IMR-90 (cell line): ENCODE data around the gene UBA7. TPM values are rescaled to one million over a fixed set of nuclear protein-coding genes. Genes with fewer than 3 reads are reported as not detected.

Source experiments
- ATAC-seq: fragments of 200-7000 bp; cut with Tn5 transposase; 2 replicates; pipeline ENCODE4 v1.9.1; 2020; ENCODE audit warnings: low read depth, mild to moderate bottlenecking, moderate library complexity
- BruUV-seq: library from RNA; stranded (reverse); fragments of 400-500 nt; replicated peaks from 2 replicates; lab custom pipeline; 2021; lab: Mats Ljungman, UMichigan
- CTCF ChIA-PET: fragments of 300-600 bp; formaldehyde crosslinking; extraction: SDS; loops from one replicate; lab custom pipeline; 2021; ENCODE audit warnings: antibody characterized with exemption; lab: Yijun Ruan, JAX
- POLR2A ChIA-PET: fragments of 300-600 bp; sonication (Branson Sonifier 250); formaldehyde crosslinking; loops from one replicate; lab custom pipeline; 2022; ENCODE audit warnings: antibody characterized with exemption; ENCODE audit not compliant: unreplicated experiment; lab: Charles Lee
- DNase-seq: peaks from one replicate; pipeline ENCODE4 v3.0.0; 2013
- H2AFZ ChIP-seq: replicated peaks from 2 replicates; pipeline ENCODE3; 2013; ENCODE audit warnings: low read length, mild to moderate bottlenecking; ENCODE audit not compliant: poor library complexity
- H2AK5ac ChIP-seq: 2 replicates; pipeline ENCODE4 v1.6.1; 2013; ENCODE audit warnings: low read depth, low read length, inconsistent platforms
- H2AK9ac ChIP-seq: replicated peaks from 2 replicates; pipeline ENCODE3; 2013; ENCODE audit warnings: mild to moderate bottlenecking, low read depth, low read length, moderate library complexity; ENCODE audit not compliant: poor library complexity
- H2BK120ac ChIP-seq: 2 replicates; pipeline ENCODE4 v1.6.1; 2013; ENCODE audit warnings: low read depth, low read length, inconsistent platforms
- H2BK15ac ChIP-seq: 3 replicates; pipeline ENCODE4 v1.6.1; 2013; ENCODE audit warnings: low read depth, low read length, inconsistent platforms
- H2BK20ac ChIP-seq: 2 replicates; pipeline ENCODE4 v1.6.1; 2013; ENCODE audit warnings: low read depth, mild to moderate bottlenecking, inconsistent platforms, low read length, moderate library complexity
- H2BK5ac ChIP-seq: 2 replicates; pipeline ENCODE4 v1.6.1; 2013; ENCODE audit warnings: mild to moderate bottlenecking, low read depth, low read length, inconsistent platforms; ENCODE audit not compliant: poor library complexity, severe bottlenecking
- H3K14ac ChIP-seq: replicated peaks from 2 replicates; pipeline ENCODE4 v1.6.1; 2013; ENCODE audit warnings: low read depth, low read length, inconsistent platforms
- H3K18ac ChIP-seq: 2 replicates; pipeline ENCODE4 v1.6.1; 2013; ENCODE audit warnings: low read depth, low read length, control low read depth
- H3K23ac ChIP-seq: 2 replicates; pipeline ENCODE4 v1.6.1; 2013; ENCODE audit warnings: low read depth, low read length, inconsistent platforms
- H3K27ac ChIP-seq: 2 replicates; pipeline ENCODE4 v1.5.1; 2013; ENCODE audit warnings: mild to moderate bottlenecking, control low read depth, low read length; ENCODE audit not compliant: insufficient read depth
- H3K27me3 ChIP-seq: 2 replicates; pipeline ENCODE4 v1.6.1; 2013; ENCODE audit warnings: low read length; ENCODE audit not compliant: control insufficient read depth, insufficient read depth
- H3K36me3 ChIP-seq: 2 replicates; pipeline ENCODE4 v1.6.1; 2013; ENCODE audit warnings: low read length, mixed read lengths; ENCODE audit not compliant: control insufficient read depth, insufficient read depth
- H3K4ac ChIP-seq: 2 replicates; pipeline ENCODE4 v1.6.1; 2013; ENCODE audit warnings: low read depth, low read length, inconsistent platforms
- H3K4me1 ChIP-seq: 2 replicates; pipeline ENCODE4 v1.6.1; 2013; ENCODE audit warnings: low read length, mixed read lengths; ENCODE audit not compliant: control insufficient read depth, insufficient read depth
- H3K4me2 ChIP-seq: 2 replicates; pipeline ENCODE4 v1.6.1; 2013; ENCODE audit warnings: low read depth, mild to moderate bottlenecking, control low read depth, low read length, moderate library complexity
- H3K4me3 ChIP-seq: 2 replicates; pipeline ENCODE4 v1.5.1; 2013; ENCODE audit warnings: low read depth, mild to moderate bottlenecking, control low read depth, low read length, moderate library complexity; ENCODE audit not compliant: insufficient read depth
- H3K56ac ChIP-seq: 2 replicates; pipeline ENCODE4 v1.6.1; 2013; ENCODE audit warnings: low read length, inconsistent platforms; ENCODE audit not compliant: insufficient read depth; ENCODE audit errors: extremely low read depth
- H3K79me1 ChIP-seq, 2 experiments: 2 replicates each; pipeline ENCODE4 v1.6.1; 2013; ENCODE audit warnings: low read length in 2 of 2, inconsistent platforms in 1 of 2, low read depth in 1 of 2
- H3K9ac ChIP-seq: 2 replicates; pipeline ENCODE4 v1.6.1; 2013; ENCODE audit warnings: low read depth, low read length, control low read depth
- H3K9me1 ChIP-seq: 2 replicates; pipeline ENCODE4 v1.6.1; 2013; ENCODE audit warnings: low read length, inconsistent platforms; ENCODE audit not compliant: insufficient read depth
- H3K9me3 ChIP-seq: 2 replicates; pipeline ENCODE4 v1.6.1; 2013; ENCODE audit warnings: low read length; ENCODE audit not compliant: control insufficient read depth, insufficient read depth
- H4K20me1 ChIP-seq: 2 replicates; pipeline ENCODE4 v1.6.1; 2013; ENCODE audit warnings: low read length, inconsistent platforms; ENCODE audit not compliant: insufficient read depth
- H4K5ac ChIP-seq: 2 replicates; pipeline ENCODE4 v1.6.1; 2013; ENCODE audit warnings: mild to moderate bottlenecking, low read depth, low read length, control low read depth
- H4K8ac ChIP-seq, 2 experiments: 2 replicates each; pipeline ENCODE4 v1.6.1; 2013; ENCODE audit warnings: low read depth in 2 of 2, low read length in 2 of 2, control low read depth in 1 of 2, inconsistent platforms in 1 of 2
- H4K91ac ChIP-seq: 2 replicates; pipeline ENCODE4 v1.6.1; 2013; ENCODE audit warnings: low read depth, low read length, inconsistent platforms; ENCODE audit not compliant: insufficient read depth
- BHLHE40 ChIP-seq: fragments of 150-350 bp; IDR thresholded peaks from 2 replicates; pipeline ENCODE4 v1.6.1; 2016; ENCODE audit warnings: mild to moderate bottlenecking, low read depth, low read length
- CEBPB ChIP-seq: IDR thresholded peaks from 2 replicates; pipeline ENCODE4 v1.6.1; 2012; ENCODE audit warnings: low read depth, low read length, improper control_type of control experiment
- CHD1 ChIP-seq: IDR thresholded peaks from 2 replicates; pipeline ENCODE4 v1.6.1; 2012; ENCODE audit warnings: low read depth, low read length, improper control_type of control experiment
- CTCF ChIP-seq: conservative IDR thresholded peaks from 2 replicates; pipeline ENCODE4 v1.5.1; 2012; ENCODE audit warnings: mild to moderate bottlenecking, low read depth, low read length, improper control_type of control experiment
- ELK1 ChIP-seq: fragments of 150-350 bp; IDR thresholded peaks from 2 replicates; pipeline ENCODE4 v1.6.1; 2016; ENCODE audit warnings: low read depth, mild to moderate bottlenecking, low read length, moderate library complexity, borderline replicate concordance
- FOS ChIP-seq: fragments of 150-350 bp; IDR thresholded peaks from 2 replicates; pipeline ENCODE4 v1.6.1; 2016; ENCODE audit warnings: low read depth, low read length
- MAFK ChIP-seq: IDR thresholded peaks from 2 replicates; pipeline ENCODE4 v1.6.1; 2012; ENCODE audit warnings: low read depth, low read length, improper control_type of control experiment
- MAZ ChIP-seq: IDR thresholded peaks from 2 replicates; pipeline ENCODE4 v1.6.1; 2012; ENCODE audit warnings: low read depth, mild to moderate bottlenecking, low read length, improper control_type of control experiment, moderate library complexity, borderline replicate concordance
- MXI1 ChIP-seq: IDR thresholded peaks from 2 replicates; pipeline ENCODE4 v1.6.1; 2012; ENCODE audit warnings: low read depth, mild to moderate bottlenecking, low read length, moderate library complexity, borderline replicate concordance
- POLR2A ChIP-seq: IDR thresholded peaks from 2 replicates; pipeline ENCODE4 v1.6.1; 2012; ENCODE audit warnings: mild to moderate bottlenecking, low read depth, low read length
- RAD21 ChIP-seq: IDR thresholded peaks from 2 replicates; pipeline ENCODE4 v1.6.1; 2012; ENCODE audit warnings: low read length, improper control_type of control experiment
- RCOR1 ChIP-seq: IDR thresholded peaks from 2 replicates; pipeline ENCODE4 v1.6.1; 2012; ENCODE audit warnings: mild to moderate bottlenecking, low read length, improper control_type of control experiment; ENCODE audit not compliant: insufficient replicate concordance
- RFX5 ChIP-seq: IDR thresholded peaks from 2 replicates; pipeline ENCODE4 v1.8.0; 2012; ENCODE audit warnings: low read depth, mild to moderate bottlenecking, low read length, moderate library complexity
- SMC3 ChIP-seq: fragments of 150-350 bp; IDR thresholded peaks from 2 replicates; pipeline ENCODE4 v1.6.1; 2016; ENCODE audit warnings: low read depth, mild to moderate bottlenecking, antibody characterized with exemption, low read length, moderate library complexity
- WGBS, 2 experiments: methylation state at CpG; one replicate each; pipeline versions ENCODE4 v1.1.5 to v1.1.7; 2013; ENCODE audit warnings: missing lambda C conversion rate in 2 of 2; ENCODE audit not compliant: insufficient read length in 1 of 2; ENCODE audit errors: extremely low coverage in 2 of 2; 5-methylcytosine and 5-hydroxymethylcytosine counted together
- dilution Hi-C: fragments of 300-500 bp; cut with HindIII; formaldehyde crosslinking; loops from one replicate; pipeline ENCODE4 v1.14.3; 2018; ENCODE audit warnings: low sequenced_read_pairs; ENCODE audit not compliant: unreplicated experiment
- in situ Hi-C: fragments of 300-500 bp; cut with MboI; formaldehyde crosslinking; loops from 3 replicates; pipeline ENCODE4 v1.14.3; 2019; ENCODE audit warnings: low sequenced_read_pairs, inconsistent platforms, mixed read lengths
- intact Hi-C: fragments of 100-400 bp; cut with micrococcal nuclease; formaldehyde crosslinking; loops from 2 replicates; pipeline ENCODE4 v1.10.0; 2022
- polyA plus RNA-seq, 3 experiments: library from polyadenylated mRNA; depleted of rRNA; stranded (reverse); fragments of >200 nt; gene quantifications; 2 replicates each; pipeline ENCODE4 v1.2.3, GENCODE V29; 2012; ENCODE audit warnings: low replicate concordance in 1 of 3
- total RNA-seq: library from RNA; depleted of rRNA; stranded (reverse); fragments of >200 nt; gene quantifications from 2 replicates; pipeline ENCODE4 v1.2.3, GENCODE V29; 2012

The UBA7 gene
- total and polyA plus RNA-seq, 2 of the 4 experiments (the other 2 are of a cell fraction): 18.6 to 57.8 TPM

- TF ChIP-seq RCOR1 (no peak), CHD1 (no peak), BHLHE40 (no peak), MAFK (no peak), ELK1 (no peak), POLR2A (no peak), MAZ (no peak), MXI1 (no peak), SMC3 (no peak), CEBPB (no peak), RAD21 (no peak), FOS (no peak), CTCF (no peak), RFX5 (no peak)
- no peaks in the 10 kb centered on the region for H3K4me1 ChIP-seq
- in situ Hi-C loops (no loop called here), dilution Hi-C loops (no loop called here), intact Hi-C loops (no loop called here)
- 70% methylated on average over 5 of the region's 10 CpGs; no CpG with 5 or more reads in 1 of the 2 experiments for WGBS, 2 experiments
- no peak overlapping the region for H2BK20ac ChIP-seq
- peaks cover 10% of the 10 kb centered on the region; the same call in 1 of the 2 replicates for H3K27me3 ChIP-seq
- no peak overlapping the region for H2AK9ac ChIP-seq
- no peaks in the 10 kb centered on the region for H3K9me1 ChIP-seq
- no peak overlapping the region for H3K56ac ChIP-seq
- peak overlapping the region; percentile 32 for H2AFZ ChIP-seq
- no peak overlapping the region for H2BK120ac ChIP-seq
- ChIA-PET CTCF (no interaction called here), POLR2A (no interaction called here)
- no peaks in the 10 kb centered on the region for H3K36me3 ChIP-seq
- H3K14ac ChIP-seq: no peak overlapping the region
- DNase-seq (no peak), ATAC-seq (no peak)
- H2BK5ac ChIP-seq: no peak overlapping the region
- H3K4ac ChIP-seq: no peak overlapping the region
- no peak overlapping the region for H4K5ac ChIP-seq
- no peak overlapping the region for H3K4me3 ChIP-seq
- no peaks in the 10 kb centered on the region for H3K9me3 ChIP-seq
- BruUV-seq: no TSS peak
- no peak overlapping the region for H3K18ac ChIP-seq
- no peak overlapping the region for H3K23ac ChIP-seq
- H4K8ac ChIP-seq: no peak overlapping the region
- no peak overlapping the region for H3K9ac ChIP-seq
- H3K79me1 ChIP-seq: no peaks in the 10 kb centered on the region
- no peaks in the 10 kb centered on the region for H4K20me1 ChIP-seq
- no peak overlapping the region for H2BK15ac ChIP-seq
- no peak overlapping the region for H2AK5ac ChIP-seq
- no peak overlapping the region for H4K91ac ChIP-seq
- no peak overlapping the region for H3K27ac ChIP-seq
- no peak overlapping the region for H3K4me2 ChIP-seq
These were observed 21.2 kb downstream of the UBA7 start for GRCh38 chr3:49792371-49793150.
